Spleen (tissue), 11 donors: ENCODE measurements around the gene POLR2I. TPM values are rescaled to one million over a fixed set of nuclear protein-coding genes. Genes with fewer than 3 reads are reported as not detected.
A peak's percentile ranks its signal among the peaks of the same experiment; 100 is the strongest.

Source experiments
- DNase-seq: peaks from one replicate; pipeline ENCODE4 v3.0.0-alpha.2; 2020
- H3K27ac ChIP-seq, 8 donors: fragments of 200-600 bp; sonication (generic) in 7 of 8; 1 replicate in 4 of 8; 2 replicates in 4 of 8; pipeline versions ENCODE4 v1.5.0 to v1.8.0; 2016 to 2021; ENCODE audit warnings: inconsistent platforms in 4 of 8, mild to moderate bottlenecking in 4 of 8, moderate library complexity in 1 of 8
- H3K27me3 ChIP-seq, 7 donors: fragments of 200-600 bp; sonication (generic) in 6 of 7; replicated peaks in 1 of 7; 1 replicate in 4 of 7; 2 replicates in 3 of 7; pipeline versions ENCODE4 v1.5.0 to v1.8.0; 2016 to 2021; ENCODE audit warnings: inconsistent platforms in 3 of 7, mild to moderate bottlenecking in 1 of 7
- H3K36me3 ChIP-seq, 6 donors: fragments of 200-600 bp; sonication (generic) in 5 of 6; 1 replicate in 4 of 6; 2 replicates in 2 of 6; pipeline versions ENCODE4 v1.5.0 to v1.8.0; 2016 to 2021; ENCODE audit warnings: inconsistent platforms in 2 of 6
- H3K4me1 ChIP-seq, 6 donors: fragments of 200-600 bp; sonication (generic) in 5 of 6; 1 replicate in 3 of 6; 2 replicates in 3 of 6; pipeline versions ENCODE4 v1.5.0 to v1.8.0; 2016 to 2021; ENCODE audit warnings: inconsistent platforms in 3 of 6
- H3K4me3 ChIP-seq, 8 donors: fragments of 200-600 bp; sonication (generic) in 7 of 8; 1 replicate in 4 of 8; 2 replicates in 4 of 8; pipeline versions ENCODE4 v1.5.0 to v1.8.0; 2016 to 2021; ENCODE audit warnings: inconsistent platforms in 4 of 8, mild to moderate bottlenecking in 4 of 8, moderate library complexity in 2 of 8
- H3K9me3 ChIP-seq, 8 donors: fragments of 200-600 bp; sonication (generic) in 7 of 8; 1 replicate in 4 of 8; 2 replicates in 4 of 8; pipeline versions ENCODE4 v1.5.0 to v1.8.0; 2016 to 2021; ENCODE audit warnings: inconsistent platforms in 4 of 8
- CTCF ChIP-seq, 11 experiments: fragments of 200-600 bp in 7 of 11; fragments of 450-650 bp in 4 of 11; sonication (generic) in 4 of 11; IDR thresholded peaks in 8 of 11; conservative IDR thresholded peaks in 3 of 11; 1 replicate in 7 of 11; 2 replicates in 4 of 11; pipeline versions ENCODE4 v1.4.0 to v1.8.0; 2016 to 2021; ENCODE audit warnings: antibody characterized with exemption in 11 of 11, inconsistent platforms in 4 of 11, mild to moderate bottlenecking in 1 of 11
- POLR2A ChIP-seq, 3 donors: fragments of 450-650 bp; IDR thresholded peaks; one replicate each; pipeline ENCODE4 v1.5.1; 2017; ENCODE audit warnings: antibody characterized with exemption in 3 of 3, mild to moderate bottlenecking in 1 of 3
- POLR2AphosphoS5 ChIP-seq, 3 donors: sonication (generic); formaldehyde crosslinking; IDR thresholded peaks; one replicate each; pipeline ENCODE4 v1.5.1; 2017; ENCODE audit warnings: antibody characterized with exemption in 3 of 3
- WGBS, 5 donors: extraction: QIAGEN DNeasy Blood & Tissue Kit in 3 of 5; methylation state at CpG; one replicate each; pipeline versions ENCODE4 v1.1.5 to v1.1.7; 2013 to 2018; 5-methylcytosine and 5-hydroxymethylcytosine counted together
- intact Hi-C: fragments of 100-400 bp; cut with DNase I; formaldehyde crosslinking; loops from one replicate; pipeline ENCODE4 v1.15.0; 2023; ENCODE audit warnings: low total_unique reads
- polyA plus RNA-seq, 3 donors: library from polyadenylated mRNA; stranded (reverse); fragments of 200-250 nt; gene quantifications; one replicate each; pipeline ENCODE4 v1.2.1, GENCODE V29; 2013
- total RNA-seq, 7 donors: library from RNA; depleted of rRNA in 3 of 7; stranded (reverse); fragments of >200 nt in 3 of 7; fragmentation: NEBNext Ultra II Directional in 4 of 7; extraction: Animal tissue kit (Norgen Biotek cat#: 25700) in 4 of 7; gene quantifications; one replicate each; pipeline versions ENCODE4 v1.1.0 to v1.2.1, GENCODE V29; 2016 to 2021
- donor health status: healthy with polysubstance abuse.
- donor health status: DM: no; HTN: no; CAD: no; lungs with moderate emphysema.
- donor health status: DM: no; HTN: no; CAD: no.
- donor health status: Bipolar disorder and iron deficiency.
- donor health status: healthy.
- donor health status: DM: no; HTN: no; CAD: no.
- donor health status: DM: yes; HTN: yes; CAD: no.

The POLR2I gene
- total and polyA plus RNA-seq, 10 donors = 23.1 to 60.3 (median 38.3) TPM

DNA sequence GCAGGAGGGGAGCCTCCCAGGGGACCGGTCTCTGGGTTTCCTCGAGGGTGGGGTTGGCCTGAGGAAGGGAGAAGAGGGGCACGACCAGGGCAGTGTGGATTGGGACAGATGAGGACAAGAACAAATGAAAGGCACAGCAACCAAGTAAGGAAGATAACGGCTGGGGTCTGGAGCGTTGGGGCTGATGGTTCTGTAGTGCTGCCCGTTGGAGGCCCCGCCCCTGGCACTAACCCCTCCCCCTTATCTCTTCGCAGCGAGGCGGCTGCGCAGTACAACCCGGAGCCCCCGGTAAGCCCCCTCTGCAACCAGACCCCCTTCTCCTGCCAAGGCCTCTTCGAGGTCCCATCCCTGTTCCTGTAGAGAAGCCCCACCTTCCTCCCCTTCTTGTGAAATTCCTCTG lies 27.4 kb upstream of the POLR2I start:
- 88 to 93% (median 92%) methylated on average over 14 of the region's 14 CpGs for WGBS, 5 donors
- Histone ChIP-seq H3K27ac (peak overlapping the region in 4 of 8 donors; percentile 20 to 98 (median 96)), H3K36me3 (peaks cover 0 to 55% (median 48%) of the 10 kb centered on the region in 6 donors), H3K4me1 (peaks cover 10 to 42% (median 21%) of the 10 kb centered on the region in 6 donors), H3K4me3 (peak overlapping the region in 1 of 8 donors; percentile 82), H3K9me3 (no peaks in the 10 kb centered on the region), H3K27me3 (no peaks in the 10 kb centered on the region)
- DNase-seq = no peak
- intact Hi-C loops = no loop called here
- TF ChIP-seq CTCF (IDR thresholded peaks at IDR 0.05 in 8 of 11, conservative IDR thresholded peaks at IDR 0.05 in 3 of 11) = no peak
- TF ChIP-seq POLR2AphosphoS5 (IDR thresholded peaks at IDR 0.05) = no peak
- no peak for TF ChIP-seq POLR2A (IDR thresholded peaks at IDR 0.05)

DNA sequence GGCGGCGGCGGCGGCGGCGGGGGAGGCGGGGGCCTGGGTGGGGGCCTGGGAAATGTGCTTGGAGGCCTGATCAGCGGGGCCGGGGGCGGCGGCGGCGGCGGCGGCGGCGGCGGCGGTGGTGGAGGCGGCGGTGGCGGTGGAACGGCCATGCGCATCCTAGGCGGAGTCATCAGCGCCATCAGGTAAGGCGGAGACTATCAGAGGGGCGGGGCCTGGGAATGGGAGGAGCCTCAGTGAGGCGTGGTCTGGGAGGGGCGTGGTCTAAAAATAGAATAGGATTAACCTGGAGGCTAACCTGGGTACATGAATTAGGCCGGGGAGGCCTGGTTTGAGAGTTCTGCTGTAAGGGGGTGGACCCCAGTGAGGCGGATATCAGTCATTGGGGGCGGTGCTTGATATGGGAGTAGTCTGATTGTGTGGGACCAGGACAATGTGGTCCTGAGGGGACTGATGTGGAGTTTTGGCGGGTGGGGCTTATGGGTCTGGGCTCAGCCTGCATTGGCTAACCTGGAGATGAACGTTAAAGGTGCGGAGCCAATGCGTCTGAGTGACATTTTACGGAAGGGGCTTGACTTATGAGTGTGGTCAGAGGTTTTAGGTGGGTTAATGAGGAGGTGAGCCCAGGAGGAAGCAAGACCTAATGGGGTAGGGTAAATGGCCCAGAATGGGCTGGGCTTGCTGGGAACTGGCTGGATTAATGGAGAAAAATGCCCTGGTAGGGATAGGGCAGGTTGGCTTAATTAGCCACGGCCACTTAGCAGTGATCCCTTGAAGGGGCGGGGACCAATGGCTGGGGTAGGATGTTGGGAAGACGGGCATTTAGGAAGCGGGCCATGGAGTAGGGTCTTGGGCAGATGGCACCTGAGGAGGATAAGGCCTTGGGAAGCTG lies 26.6 kb upstream of the POLR2I start:
- Histone ChIP-seq H3K4me1 (peaks cover 10 to 49% (median 28%) of the 10 kb centered on the region in 6 donors), H3K36me3 (peaks cover 0 to 48% (median 40%) of the 10 kb centered on the region in 6 donors), H3K27ac (peak overlapping the region; percentile 61 to 98 (median 96)), H3K4me3 (peak overlapping the region; percentile 62 to 90 (median 83)), H3K9me3 (no peaks in the 10 kb centered on the region), H3K27me3 (no peaks in the 10 kb centered on the region)
- intact Hi-C loops = no loop called here
- TF ChIP-seq POLR2AphosphoS5 (IDR thresholded peaks at IDR 0.05) (peak; percentile 70 to 81 (median 71)), CTCF (IDR thresholded peaks at IDR 0.05 in 8 of 11, conservative IDR thresholded peaks at IDR 0.05 in 3 of 11) (no peak)
- peak; percentile 95 for DNase-seq
- 21 to 61% (median 28%) methylated on average over 15 to 41 of the region's 42 CpGs for WGBS, 5 donors

DNA sequence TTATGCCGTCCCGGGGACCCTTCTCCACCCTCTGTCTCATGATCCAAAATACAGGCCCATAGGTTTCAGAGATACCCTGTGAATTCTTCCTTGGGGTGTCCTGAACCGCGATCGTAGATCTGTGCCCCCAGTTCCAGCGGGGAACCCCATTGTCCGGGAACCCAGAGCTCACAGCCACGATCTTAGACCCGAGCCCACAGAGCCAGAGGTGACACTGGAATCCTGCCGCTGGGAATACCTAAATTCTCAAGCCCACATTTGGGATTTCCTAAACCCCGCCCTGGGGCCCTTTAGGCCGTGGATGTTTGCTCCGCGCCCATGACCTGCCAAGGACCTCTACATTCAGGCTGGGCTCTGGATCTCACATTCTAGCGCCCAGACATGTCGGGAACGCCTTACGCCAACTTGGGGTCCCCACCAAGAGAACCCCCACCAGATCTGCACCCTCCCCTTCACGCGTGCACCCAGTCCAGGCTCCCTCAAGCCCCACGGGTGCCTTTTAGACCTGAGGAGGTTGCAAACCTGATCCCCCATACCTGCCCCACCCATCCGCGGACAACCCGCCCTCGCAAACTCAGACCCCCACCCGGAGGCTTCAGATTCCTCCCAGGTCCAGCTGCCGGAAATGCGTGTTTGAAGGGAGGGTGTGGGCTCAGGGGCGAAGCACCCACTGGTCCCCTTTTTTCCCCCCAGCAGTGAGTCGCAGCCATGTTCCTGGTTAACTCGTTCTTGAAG lies 25.8 kb upstream of the POLR2I start:
- TF ChIP-seq POLR2A (IDR thresholded peaks at IDR 0.05) (no peak), CTCF (IDR thresholded peaks at IDR 0.05 in 8 of 11, conservative IDR thresholded peaks at IDR 0.05 in 3 of 11) (no peak), POLR2AphosphoS5 (IDR thresholded peaks at IDR 0.05) (no peak)
- Histone ChIP-seq H3K9me3 (no peaks in the 10 kb centered on the region), H3K4me3 (peak overlapping the region; percentile 62 to 90 (median 83)), H3K27me3 (no peaks in the 10 kb centered on the region), H3K36me3 (peaks cover 0 to 40% (median 32%) of the 10 kb centered on the region in 6 donors), H3K27ac (peak overlapping the region; percentile 61 to 98 (median 96)), H3K4me1 (peaks cover 10 to 55% (median 31%) of the 10 kb centered on the region in 6 donors)
- intact Hi-C loops = no loop called here
- WGBS, 5 donors = 0% methylated on average over 27 to 31 of the region's 31 CpGs
- no peak for DNase-seq
